GM21515 (cell line): ENCODE data around the gene ZFP28.

Experiments
- ATAC-seq: cut with Tn5 transposase; IDR thresholded peaks from one replicate; pipeline ENCODE4 v1.9.1; 2021; ENCODE audit not compliant: unreplicated experiment

The ZFP28 gene

GRCh38 chr19:56538761-56539263 lies at the start of gene ZFP28:
Gene ZFP28 (plus strand): TSS chr19:56538948. CDS start chr19:56539019, 71 bp downstream.
- ATAC-seq: peak; percentile 50

- ATAC-seq: no peak
Observed at GRCh38 chr19:56491399-56491798, 47.3 kb upstream of the ZFP28 start.

- no peak for ATAC-seq
Observed at GRCh38 chr19:56504581-56504980, 34.2 kb upstream of the ZFP28 start.

- no peak for ATAC-seq
Observed at GRCh38 chr19:56507446-56508289, 31.1 kb upstream of the ZFP28 start, which contains the start of gene ZNF471. Gene ZNF471 (plus strand): TSS chr19:56507855. CDS start chr19:56511572, 3,717 bp downstream.

GRCh38 chr19:56508290-56508778 lies 30.4 kb upstream of the ZFP28 start:
- no peak for ATAC-seq

- ATAC-seq: no peak
Observed at GRCh38 chr19:56525214-56525860, 13.4 kb upstream of the ZFP28 start.

- ATAC-seq: no peak
Observed at GRCh38 chr19:56537442-56537841, 1.3 kb upstream of the ZFP28 start.

- peak; percentile 79 for ATAC-seq
Observed at GRCh38 chr19:56538254-56538760, 441 bp upstream of the ZFP28 start.

GRCh38 chr19:56543776-56544175 lies 5.0 kb downstream of the ZFP28 start:
- ATAC-seq: no peak

GRCh38 chr19:56547535-56547934 lies 8.8 kb downstream of the ZFP28 start:
- ATAC-seq: no peak

GRCh38 chr19:56554272-56554869 lies 15.6 kb downstream of the ZFP28 start:
- ATAC-seq: no peak

- ATAC-seq: no peak
Observed at GRCh38 chr19:56562766-56563165, 24.0 kb downstream of the ZFP28 start.

GRCh38 chr19:56566904-56567273 lies 28.1 kb downstream of the ZFP28 start:
- peak; percentile 10 for ATAC-seq

- peak; percentile 97 for ATAC-seq
Observed at GRCh38 chr19:56567274-56568120, 28.7 kb downstream of the ZFP28 start, which contains the start of gene ZNF470. Gene ZNF470 (plus strand): TSS chr19:56567468. CDS start chr19:56570312, 2,844 bp downstream.

GRCh38 chr19:56572589-56572988 lies 33.8 kb downstream of the ZFP28 start:
- no peak for ATAC-seq

- no peak for ATAC-seq
Observed at GRCh38 chr19:56573914-56574313, 35.2 kb downstream of the ZFP28 start.

GRCh38 chr19:56577719-56578602 lies 39.2 kb downstream of the ZFP28 start:
- no peak for ATAC-seq

GRCh38 chr19:56594446-56594782 lies 55.7 kb downstream of the ZFP28 start:
- ATAC-seq: no peak

GRCh38 chr19:56594783-56595547 lies 56.2 kb downstream of the ZFP28 start, which contains the start of gene ZNF71:
Gene ZNF71 (plus strand): TSS chr19:56595302. CDS start chr19:56601559, 6,257 bp downstream.
- ATAC-seq: peak; percentile 95
